NCI-H2107 (cell line): ENCODE measurements around the gene LCNL1.

ENCODE experiments used
- DNase-seq: peaks from one replicate; lab custom pipeline; 2025; lab: John Stamatoyannopoulos, UW

LCNL1 gene

DNA sequence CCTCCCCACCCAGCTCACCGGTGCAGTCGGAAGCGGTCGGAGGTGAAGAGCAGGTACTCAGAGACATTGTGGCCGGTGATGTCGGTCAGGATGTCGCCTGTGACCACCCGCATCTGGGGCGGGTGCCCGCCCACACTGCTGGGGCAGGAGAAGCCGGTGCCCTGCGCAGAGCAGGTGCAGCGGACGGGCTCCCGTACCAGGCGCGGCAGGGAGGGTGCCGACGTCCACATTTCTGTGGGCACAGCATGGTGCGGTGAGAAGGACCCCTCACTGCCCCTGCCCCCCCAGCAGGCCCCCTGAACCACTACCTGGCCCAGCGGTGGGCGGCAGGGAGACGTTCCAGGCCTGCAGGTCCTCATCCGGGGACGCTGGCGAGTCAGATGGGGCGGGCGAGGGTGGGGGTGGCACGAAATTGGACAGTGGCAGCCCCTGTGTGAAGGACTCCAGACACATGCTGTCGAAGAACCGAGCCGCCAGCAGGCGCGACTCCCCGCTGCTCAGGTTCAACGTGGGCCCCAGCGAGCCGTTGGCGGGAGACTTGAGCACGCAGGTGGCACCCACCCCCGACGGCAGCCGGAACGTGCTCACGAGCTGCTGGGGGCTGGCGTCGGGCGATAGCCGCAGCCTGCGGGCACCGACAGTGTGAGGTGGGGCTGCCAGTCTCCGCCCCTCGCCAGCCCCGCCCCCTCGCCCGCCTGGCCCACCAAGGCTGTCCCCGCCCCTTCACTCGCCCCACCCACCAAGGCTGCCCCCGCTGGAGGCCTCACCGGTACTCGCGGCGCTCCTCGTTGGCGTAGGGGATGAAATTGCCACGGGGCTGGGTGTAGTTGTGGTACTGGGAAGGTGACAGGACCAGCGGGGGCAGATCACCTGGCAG, 30.1 kb downstream of the LCNL1 start:
- DNase-seq: no peak

DNA sequence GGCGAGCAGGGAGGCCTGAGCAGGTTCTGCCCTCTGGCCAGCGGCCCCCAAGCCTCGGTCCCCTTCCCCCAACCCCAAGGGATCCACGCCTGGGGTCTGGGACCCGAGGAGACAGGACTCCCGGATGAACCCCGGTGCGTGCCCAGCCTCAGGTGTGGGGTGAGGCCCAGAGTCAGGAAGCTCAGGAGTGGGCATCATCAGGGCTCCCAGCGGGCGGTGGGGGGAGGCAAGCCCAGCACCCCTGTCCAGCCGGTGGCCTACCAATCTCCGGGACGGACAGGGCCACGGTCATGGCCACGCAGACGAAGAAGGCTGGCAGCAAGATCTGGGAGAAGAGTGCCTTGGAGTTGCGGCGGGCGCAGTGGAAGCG, 30.8 kb downstream of the LCNL1 start:
- no peak for DNase-seq

DNA sequence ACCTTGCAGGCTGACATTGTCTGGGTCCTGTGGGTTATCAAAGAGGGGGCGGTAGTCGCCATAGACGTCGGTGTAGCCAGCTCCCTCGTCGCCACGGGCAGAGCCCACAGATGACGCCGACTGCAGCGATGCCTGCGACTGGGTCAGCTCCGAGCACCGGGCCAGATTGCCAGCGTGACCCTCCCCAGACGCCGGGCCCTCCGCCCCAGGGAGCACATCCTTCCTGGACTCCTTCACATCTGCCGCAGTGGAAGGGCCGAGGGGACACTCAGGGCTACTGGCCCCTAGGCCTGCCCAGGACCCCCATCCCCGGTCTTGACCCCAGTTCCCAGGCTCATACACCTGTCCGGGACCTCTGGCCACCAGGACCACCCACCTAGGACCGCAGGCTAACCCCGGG, 31.4 kb downstream of the LCNL1 start:
- no peak for DNase-seq

DNA sequence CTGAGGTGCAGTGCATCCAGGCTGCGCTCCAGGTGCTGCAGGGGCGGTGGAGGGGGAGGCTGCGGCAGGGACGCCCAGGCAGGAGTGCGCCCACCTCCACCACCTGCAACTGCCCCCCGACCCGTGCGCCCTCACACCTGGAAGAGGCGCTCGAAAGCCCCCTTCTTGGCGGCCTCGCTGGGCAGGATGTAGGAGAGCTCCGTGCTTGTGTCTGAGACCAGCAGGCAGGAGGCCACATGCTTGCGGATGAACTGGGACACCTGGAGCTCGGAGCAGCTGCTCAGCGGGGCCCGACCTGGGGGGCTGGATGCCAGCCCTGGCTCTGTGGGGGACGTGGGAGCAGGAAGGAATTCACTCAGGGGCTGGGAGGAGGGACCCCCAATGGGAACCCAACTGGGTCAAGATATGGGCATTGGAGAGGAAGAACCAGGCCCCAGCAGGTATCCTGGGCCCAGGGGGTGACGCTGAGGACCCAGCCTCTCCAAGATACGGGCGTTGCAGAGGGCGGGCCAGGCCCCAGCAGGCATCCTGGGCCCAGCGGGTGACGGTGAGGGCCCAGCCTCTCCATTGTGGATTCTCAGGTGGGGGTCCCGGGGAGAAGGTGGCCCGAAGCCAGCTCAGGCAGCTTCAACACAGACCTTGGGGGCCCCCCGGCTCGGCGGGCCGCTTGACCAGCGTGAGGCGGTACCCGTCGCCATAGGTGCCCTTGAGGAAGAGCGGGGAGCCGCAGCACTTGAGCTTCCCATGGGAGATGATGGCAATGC, 32.2 kb downstream of the LCNL1 start:
- DNase-seq: no peak

DNA sequence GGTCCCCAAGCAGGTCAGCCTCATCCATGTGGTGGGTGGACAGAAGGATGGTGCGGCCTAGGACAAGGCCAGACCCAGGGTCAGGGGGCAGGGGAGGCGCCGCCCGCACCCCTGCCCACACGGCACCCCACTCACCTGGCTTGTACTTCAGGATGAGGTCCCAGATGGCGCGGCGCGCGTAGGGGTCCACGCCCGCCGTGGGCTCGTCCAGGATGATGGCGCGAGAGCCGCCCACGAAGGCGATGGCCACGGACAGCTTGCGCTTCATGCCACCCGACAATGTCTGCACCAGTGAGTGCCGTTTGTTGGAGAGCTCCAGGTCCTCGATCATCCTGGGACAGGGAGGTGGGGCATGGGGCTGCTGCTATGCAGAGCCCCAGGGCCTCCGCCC, 32.7 kb downstream of the LCNL1 start:
- no peak for DNase-seq

DNA sequence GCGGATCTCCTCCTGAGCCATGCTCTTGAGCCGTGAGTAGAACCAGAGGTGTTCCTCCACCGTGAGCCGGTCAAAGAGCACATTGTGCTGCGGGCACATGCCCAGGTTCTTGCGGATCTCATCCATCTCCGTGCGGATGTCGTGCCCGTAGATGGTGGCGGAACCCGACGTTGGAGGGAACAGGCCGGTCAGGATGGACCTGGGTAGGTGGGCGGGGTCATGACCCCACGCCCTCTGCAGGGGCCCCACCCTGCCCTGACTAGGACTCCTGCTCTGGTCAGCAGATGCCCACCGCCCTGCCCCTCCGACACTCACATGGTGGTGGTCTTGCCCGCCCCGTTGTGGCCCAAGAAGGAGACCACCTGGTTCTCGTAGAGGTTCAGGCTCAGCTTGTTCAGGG, 33.2 kb downstream of the LCNL1 start:
- no peak for DNase-seq

DNA sequence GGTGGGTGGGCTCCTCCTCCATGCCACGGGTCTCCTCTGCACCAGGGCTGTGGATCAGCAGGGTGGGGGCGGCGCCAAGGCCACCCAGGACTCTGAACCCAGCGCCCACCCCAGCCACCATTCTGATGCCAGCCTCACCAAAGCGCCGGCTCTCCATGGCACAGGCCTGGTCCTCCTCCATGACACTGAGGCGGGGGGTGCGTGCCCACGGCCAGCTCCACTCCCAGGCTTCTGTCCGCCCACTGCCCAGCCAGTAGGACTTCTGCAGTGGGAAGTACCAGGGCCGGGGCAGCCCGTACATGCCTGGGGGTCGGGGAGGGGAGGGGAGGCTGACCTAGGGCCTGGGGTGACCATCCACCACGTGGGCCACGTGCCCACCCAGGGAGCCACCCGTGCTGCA, 33.6 kb downstream of the LCNL1 start:
- DNase-seq: no peak

DNA sequence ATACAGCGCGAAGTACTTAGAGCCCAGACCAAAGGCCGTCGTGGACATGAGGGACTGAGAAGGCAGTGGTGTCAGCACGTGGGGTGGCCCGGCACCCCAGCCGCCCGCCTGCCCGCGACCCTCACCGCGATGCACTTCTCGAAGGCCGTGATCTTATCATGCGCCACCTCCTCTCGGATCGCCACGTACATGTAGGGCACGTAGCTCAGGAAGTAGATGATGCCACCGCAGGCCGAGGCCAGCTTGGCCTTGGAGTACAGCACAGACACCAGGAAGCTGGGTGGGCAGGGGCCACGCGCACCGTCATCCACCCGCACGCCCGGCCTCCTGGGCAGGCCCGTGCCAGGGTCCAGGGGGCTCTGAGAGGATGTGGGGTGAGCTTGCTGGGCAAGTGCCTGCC, 34.3 kb downstream of the LCNL1 start:
- no peak for DNase-seq

DNA sequence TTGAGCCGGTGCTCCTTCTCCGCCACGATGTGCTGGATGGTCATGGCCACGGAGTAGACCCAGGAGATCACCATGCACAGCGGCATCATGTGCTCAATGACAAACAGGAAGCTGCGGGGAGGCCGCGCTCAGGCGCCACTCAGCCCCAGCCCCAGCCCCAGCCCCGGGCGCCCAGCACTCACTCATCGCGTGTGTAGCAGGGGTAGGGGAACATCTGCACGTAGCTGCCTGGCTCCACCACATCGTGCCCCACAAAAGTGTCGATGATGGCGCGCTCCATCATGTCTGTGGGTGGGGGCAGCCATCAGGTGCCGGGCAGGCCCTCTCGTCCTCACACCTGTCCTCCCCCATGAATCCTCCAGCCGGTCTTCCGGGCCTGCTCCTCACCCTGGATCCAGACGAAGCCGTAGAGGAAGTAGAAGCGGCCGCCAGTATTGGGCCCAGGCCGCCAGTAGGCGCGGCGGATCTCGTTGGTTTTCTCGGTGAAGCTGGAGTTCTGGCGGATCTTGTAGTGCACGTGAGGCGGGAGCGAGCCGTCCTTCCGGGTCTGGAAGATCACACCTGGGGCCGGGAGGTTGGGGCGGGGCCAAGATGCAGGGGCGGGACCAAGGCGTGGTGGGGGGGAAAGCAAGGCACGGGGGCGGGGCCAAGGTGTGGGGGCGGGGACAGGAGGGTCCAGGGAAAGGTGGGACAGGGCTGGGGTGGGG, 35.2 kb downstream of the LCNL1 start:
- no peak for DNase-seq

DNA sequence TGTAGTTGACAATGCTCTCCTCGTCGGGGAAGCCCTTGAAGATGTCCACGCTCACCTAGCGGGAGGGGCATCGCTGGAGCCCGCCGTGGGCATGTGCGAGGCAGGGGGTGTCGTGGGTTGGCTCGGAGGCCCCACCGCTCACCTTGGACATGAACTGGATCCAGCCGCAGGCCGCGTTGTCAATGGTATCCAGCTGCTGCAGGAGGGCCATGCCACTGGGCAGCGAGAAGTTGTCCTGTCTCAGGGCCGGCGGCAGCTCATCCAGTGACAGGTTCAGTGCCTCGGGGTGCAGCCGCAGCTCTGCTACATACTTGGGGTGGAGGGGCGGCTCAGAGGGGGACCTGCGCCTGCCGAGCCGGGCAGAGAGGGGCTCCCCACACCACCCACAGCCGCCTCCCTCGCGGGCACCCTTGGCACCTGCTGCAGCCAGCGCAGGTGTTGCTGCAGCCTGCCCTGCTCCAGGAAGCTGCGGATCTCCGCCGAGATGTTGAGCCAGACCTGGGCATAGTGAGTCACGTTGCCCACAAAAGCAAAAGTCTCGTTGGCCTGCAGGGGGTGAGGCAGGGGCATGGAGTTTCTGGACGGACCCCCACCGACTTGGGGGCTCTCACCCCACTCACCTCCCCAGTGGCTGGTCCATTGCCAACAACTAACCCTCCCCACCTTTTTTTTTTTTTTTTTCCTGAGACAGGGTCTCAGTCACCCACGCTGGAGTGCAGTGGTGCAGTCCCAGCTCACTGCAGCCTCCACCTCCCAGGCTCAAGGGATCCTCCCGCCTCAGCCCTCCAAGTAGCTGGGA, 36.2 kb downstream of the LCNL1 start:
- DNase-seq: no peak

DNA sequence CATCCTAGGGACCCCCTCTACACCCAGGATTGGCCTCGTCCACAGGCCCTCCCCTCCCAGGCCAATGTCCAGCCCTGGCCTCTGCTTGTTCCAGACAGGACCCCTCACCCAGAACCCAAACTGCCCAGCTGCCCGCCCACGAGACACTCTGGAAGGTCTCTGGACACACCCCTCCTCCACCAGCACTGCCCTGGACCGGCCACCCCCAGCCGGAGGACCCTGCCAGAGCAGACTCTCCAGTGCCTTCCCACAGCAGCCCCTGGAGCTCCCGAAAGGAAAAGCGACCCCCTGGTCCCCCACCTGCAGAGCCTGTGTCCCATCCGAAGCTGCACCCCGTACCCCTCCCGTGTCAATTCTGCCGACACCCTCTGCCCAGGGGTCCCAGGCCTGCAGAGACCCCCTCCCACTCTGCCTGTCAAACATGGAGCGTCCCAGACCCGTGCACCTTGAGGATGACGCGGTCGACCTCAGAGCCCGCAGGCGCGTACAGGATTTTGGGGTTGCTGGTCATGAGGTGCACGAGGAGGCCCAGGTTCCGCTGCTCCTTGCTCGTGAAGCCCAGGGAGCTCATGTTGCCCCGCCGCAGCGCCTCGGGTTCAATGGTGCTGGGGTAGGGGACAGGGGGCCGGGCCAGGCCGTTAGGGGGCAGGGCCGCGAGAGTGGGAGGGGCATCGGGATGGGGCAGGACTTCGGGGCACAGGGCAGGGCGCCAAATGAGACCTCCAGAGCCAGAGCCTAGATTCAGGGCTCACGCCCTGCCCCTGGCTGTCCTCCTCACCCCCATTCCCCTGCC, 37.3 kb downstream of the LCNL1 start:
- DNase-seq: no peak

DNA sequence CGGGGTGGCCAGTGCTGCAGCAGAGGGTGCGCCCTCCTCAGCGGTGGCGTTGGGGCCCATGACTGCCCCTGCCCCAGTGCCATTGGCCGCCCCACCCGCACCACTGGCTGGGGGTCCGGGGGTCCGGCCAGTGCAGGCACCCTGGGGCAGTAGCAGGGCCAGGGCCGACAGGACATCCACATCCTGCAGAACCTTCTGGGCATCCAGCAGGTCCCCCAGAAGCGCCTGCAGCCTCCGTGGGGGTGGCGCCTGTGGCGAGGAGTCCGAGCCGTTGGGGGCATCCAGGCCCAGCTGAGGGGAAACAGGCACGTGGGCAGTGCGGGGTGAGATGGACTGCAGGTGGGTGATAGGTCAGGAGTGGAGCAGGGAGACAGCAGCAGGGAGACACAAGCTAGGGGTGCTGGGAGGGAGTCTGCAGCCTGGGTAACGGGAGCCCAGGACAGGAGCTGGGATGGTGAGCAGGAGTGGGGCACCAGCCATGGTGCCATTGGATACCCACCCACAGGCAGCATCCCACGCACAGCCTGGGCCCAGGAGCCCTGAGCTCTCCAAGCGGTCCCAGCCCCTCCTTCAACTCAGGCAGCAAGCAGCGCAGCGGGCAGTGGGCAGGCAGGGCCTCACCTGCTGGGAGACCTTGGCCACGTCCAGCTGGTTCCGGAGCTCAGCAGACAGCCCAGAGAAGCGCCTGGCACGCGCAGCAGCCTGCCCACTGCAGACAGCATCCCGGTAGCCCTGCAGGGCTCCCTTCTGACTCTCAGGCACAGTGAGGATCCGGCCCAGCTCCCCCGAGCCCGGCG, 38.2 kb downstream of the LCNL1 start:
- DNase-seq: no peak

DNA sequence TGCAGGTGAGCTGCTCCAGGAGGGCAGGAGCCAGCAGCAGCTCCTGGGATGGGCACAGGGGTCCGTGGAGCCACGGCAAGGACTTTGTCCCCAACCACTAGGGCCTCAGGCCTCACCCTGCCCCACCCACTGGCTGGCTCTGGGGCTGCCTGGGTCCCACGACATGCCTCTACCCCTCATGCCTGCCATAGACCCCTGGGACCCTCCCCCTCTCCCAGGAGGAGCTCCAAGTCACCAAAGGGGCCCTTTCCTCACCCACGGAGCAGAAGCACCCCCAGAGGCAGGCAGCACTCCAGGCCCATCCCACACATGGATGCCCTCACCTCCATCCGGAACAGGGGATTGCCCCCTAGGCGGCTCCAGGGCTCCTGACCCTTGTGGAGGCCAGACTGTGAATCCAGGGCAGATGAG, 38.8 kb downstream of the LCNL1 start:
- no peak for DNase-seq

DNA sequence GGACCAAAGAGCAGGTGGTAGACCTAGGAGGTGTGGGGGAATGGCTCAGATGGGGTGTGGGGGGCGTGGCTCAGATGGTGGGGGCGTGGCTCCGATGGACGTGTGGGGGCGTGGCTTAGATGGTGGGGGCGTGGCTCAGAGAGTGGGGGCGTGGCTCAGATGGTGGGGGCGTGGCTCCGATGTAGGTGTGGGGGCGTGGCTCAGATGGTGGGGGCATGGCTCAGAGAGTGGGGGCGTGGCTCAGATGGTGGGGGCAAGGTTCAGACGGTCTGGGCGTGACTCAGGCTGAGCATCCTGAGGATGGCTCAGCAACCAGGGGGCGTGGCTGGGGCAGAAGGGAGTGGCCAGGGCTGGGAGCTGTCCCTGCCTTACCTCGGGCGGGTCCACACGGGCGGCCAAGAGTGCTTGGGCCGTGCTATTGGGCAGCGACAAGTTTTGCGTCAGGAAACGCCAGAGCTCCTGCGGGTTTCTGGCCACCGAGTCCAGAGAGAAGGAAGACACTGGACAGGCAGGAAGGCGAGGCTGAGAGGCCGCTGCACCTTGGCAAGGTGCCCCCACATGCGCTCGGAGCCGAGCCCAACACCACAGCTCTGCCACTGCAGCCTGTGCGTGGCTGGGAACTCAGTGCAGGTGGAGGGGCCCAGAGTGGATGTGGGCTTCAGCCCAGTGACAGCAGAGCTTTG, 39.3 kb downstream of the LCNL1 start:
- no peak for DNase-seq

DNA sequence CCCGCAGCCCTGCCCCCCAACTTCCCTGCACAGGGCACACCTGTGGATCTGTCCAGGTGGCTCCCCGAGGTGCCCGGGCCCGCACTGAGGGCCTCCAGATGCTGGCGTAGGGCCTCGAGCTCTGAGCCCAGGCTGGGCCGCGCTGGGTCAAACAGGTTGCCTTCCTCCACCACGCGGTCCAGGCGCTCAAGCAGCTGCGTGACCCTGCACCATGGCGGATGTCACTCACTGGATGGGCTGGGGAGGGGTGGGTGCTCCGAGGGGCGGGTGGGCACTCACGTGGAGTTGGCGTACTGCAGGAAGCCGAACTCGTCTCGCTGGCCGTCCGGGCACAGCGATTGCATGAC, 39.8 kb downstream of the LCNL1 start:
- no peak for DNase-seq

DNA sequence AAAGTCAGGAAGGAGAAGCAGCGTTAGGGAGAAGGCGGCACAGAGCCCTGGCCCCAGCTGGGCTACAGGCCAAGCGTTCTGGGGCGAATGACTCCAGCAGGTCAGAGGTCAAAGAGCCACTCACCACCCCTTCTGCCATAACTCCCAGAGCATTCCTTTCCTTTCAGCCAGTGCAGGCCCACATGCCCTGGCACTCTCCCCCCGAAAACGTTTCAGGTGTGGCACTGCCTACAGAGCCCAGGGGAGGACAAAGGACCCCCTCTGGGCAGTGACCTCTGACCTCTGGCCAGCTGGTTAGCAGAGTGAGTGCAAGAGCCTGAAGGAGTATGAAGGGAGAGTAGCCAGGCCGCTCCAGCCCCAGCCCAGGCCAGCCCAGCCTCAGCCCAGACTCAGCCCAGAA, 40.4 kb downstream of the LCNL1 start:
- DNase-seq: no peak

DNA sequence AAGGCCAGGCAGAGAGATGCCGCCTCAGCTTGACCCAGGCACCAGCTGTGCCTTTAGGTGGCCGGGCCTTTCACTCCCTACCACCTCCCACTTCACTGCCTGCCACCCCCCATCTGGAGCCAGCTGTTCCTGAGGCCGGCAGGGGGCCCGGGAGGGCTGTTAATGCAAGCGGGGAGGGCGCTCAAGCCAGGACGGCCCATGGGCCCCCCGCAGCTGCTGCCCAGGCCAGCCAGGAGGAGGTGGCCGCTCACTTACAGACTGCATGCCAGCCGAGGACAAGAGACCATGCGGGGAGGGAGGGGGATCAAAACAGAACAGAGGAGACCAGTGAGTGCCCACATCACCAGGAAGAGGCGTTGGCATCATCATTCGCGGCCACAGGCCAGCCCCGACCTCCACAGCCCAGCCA, 40.8 kb downstream of the LCNL1 start:
- no peak for DNase-seq

DNA sequence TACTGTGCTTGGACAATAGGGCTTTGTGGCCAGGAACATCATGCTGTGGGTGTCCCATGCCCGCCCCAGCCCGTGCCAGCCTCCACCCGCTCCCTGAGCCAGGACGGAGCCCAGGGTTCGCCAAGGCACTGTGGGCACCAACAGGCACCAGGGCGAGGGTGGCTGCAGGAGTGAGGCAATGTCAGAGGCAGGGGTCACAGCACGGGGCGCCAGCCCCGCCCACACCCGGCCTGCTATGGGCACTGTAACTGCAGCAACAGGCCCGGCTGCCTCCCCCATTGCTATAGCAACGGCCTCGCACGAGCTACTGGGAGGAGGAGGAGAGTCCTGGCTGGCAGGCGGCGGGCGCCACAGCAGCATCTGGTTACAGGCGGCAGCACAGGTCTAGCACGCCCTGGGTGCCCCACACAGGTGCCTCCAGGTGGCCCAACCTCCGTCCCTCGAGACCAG, 42.7 kb downstream of the LCNL1 start:
- DNase-seq: peak; percentile 94

DNA sequence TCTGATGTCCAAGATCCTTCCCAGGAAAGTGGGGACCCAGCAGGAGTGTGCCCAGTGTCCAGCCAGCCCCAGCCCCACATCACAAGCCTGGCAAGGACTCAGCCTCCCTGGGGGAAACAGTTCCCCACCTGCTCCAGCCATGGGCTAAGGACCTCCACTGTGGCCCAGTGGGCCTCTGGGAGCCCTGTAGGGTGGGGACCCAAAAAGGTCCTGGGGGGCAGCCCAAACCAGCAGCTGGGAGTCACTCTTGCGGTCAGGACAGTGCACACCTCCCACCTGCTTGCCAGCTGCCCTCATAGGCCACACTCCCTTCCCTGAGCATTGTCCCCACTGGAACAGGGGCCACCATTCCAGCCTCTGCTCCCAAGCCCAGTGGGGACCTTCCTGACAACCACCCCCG, 43.6 kb downstream of the LCNL1 start:
- DNase-seq: no peak

DNA sequence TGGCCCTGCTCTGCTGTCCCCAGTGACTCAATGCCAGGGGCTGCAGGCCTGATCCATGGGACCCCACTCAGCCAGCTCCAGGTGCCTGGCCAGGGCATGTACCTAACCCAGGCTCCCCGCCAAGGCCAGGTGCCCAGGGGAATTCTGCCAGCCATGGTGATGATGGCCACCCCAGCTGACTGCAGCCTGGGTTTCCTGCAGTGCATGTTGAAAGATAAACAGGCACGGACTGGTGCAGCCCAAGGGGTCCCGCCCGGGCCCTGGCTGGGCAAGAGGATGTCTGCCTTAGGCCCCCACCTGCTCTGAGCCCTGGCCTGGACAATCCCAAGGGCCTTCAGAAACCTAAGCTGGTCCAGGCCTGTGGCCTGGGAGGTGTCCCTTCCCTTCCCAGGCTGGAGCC, 44.0 kb downstream of the LCNL1 start:
- DNase-seq: peak; percentile 49
